IPS DF 6.9 (cell line): ENCODE results near the gene ITGAX.
"Not testable (repeated sequence)": the region's sequence is repeated elsewhere in the genome, so short reads cannot be mapped to it uniquely, and the experiment has no call there.

Experiments
- DNase-seq: peaks from one replicate; pipeline ENCODE4 v3.0.0-alpha.2; 2013; ENCODE audit warnings: low read depth, low spot score
- H3K27ac ChIP-seq: one replicate; pipeline ENCODE4 v1.5.1; 2013; ENCODE audit warnings: low read length, control low read depth
- H3K27me3 ChIP-seq: 2 replicates; pipeline ENCODE4 v1.6.1; 2013; ENCODE audit warnings: mild to moderate bottlenecking, low read length; ENCODE audit not compliant: control insufficient read depth, insufficient read depth
- H3K36me3 ChIP-seq: 2 replicates; pipeline ENCODE4 v1.6.1; 2013; ENCODE audit warnings: low read length; ENCODE audit not compliant: control insufficient read depth, insufficient read depth
- H3K4me1 ChIP-seq: 2 replicates; pipeline ENCODE4 v1.6.1; 2013; ENCODE audit warnings: low read length; ENCODE audit not compliant: control insufficient read depth, insufficient read depth
- H3K4me3 ChIP-seq: 2 replicates; pipeline ENCODE4 v1.5.1; 2013; ENCODE audit warnings: mild to moderate bottlenecking, low read length
- H3K9me3 ChIP-seq: 2 replicates; pipeline ENCODE4 v1.6.1; 2013; ENCODE audit warnings: low read length, inconsistent platforms; ENCODE audit not compliant: control insufficient read depth, insufficient read depth
- WGBS: extraction: QIAGEN DNeasy Blood & Tissue Kit; methylation state at CpG from one replicate; pipeline ENCODE4 v1.1.7; 2013; ENCODE audit warnings: mixed read lengths, missing lambda C conversion rate; ENCODE audit not compliant: insufficient read length, insufficient coverage; 5-methylcytosine and 5-hydroxymethylcytosine counted together

The ITGAX gene

GRCh38 chr16:31354394-31355291, at the start of gene ITGAX:
ITGAX (plus strand) TSS chr16:31355176; CDS start chr16:31355255, 79 bp downstream.
- no peak within 1 kb of the TSS for H3K4me3 ChIP-seq
- no peaks in the 10 kb centered on the region for H3K9me3 ChIP-seq
- H3K36me3 ChIP-seq: no peaks in the 10 kb centered on the region
- no CpG with 5 or more reads among the region's 10 CpGs for WGBS
- no peak within 1 kb of the TSS for H3K27ac ChIP-seq
- no peak for DNase-seq
- no peaks in the 10 kb centered on the region for H3K27me3 ChIP-seq
- H3K4me1 ChIP-seq: no peaks in the 10 kb centered on the region

- no peak for DNase-seq
- no peaks in the 10 kb centered on the region for H3K4me1 ChIP-seq
- H3K27ac ChIP-seq: no peak overlapping the region
- no peaks in the 10 kb centered on the region for H3K36me3 ChIP-seq
- H3K27me3 ChIP-seq: no peaks in the 10 kb centered on the region
- H3K9me3 ChIP-seq: no peaks in the 10 kb centered on the region
- H3K4me3 ChIP-seq: no peak overlapping the region
Measured at GRCh38 chr16:31305219-31305618, 49.8 kb upstream of the ITGAX start.

- H3K36me3 ChIP-seq, H3K27ac ChIP-seq, H3K9me3 ChIP-seq, H3K4me1 ChIP-seq, DNase-seq, H3K4me3 ChIP-seq, H3K27me3 ChIP-seq: not testable (repeated sequence)
- WGBS: no CpG with 5 or more reads among the region's 3 CpGs
Measured at GRCh38 chr16:31308381-31308780, 46.6 kb upstream of the ITGAX start.

GRCh38 chr16:31322500-31322899, 32.5 kb upstream of the ITGAX start:
- DNase-seq: no peak
- H3K9me3 ChIP-seq: no peaks in the 10 kb centered on the region; the same call in 1 of the 2 replicates
- no CpG with 5 or more reads among the region's 1 CpG for WGBS
- H3K36me3 ChIP-seq: no peaks in the 10 kb centered on the region
- no peak overlapping the region for H3K27ac ChIP-seq
- H3K4me3 ChIP-seq: no peak overlapping the region
- H3K4me1 ChIP-seq: no peaks in the 10 kb centered on the region
- H3K27me3 ChIP-seq: no peaks in the 10 kb centered on the region

- H3K4me3 ChIP-seq: no peak overlapping the region
- DNase-seq: no peak
- H3K4me1 ChIP-seq: no peaks in the 10 kb centered on the region
- H3K27me3 ChIP-seq: no peaks in the 10 kb centered on the region
- no peaks in the 10 kb centered on the region; the same call in 1 of the 2 replicates for H3K9me3 ChIP-seq
- no peak overlapping the region for H3K27ac ChIP-seq
- H3K36me3 ChIP-seq: no peaks in the 10 kb centered on the region
- WGBS: no CpG with 5 or more reads among the region's 10 CpGs
Measured at GRCh38 chr16:31323959-31324629, 30.9 kb upstream of the ITGAX start.

- Histone ChIP-seq H3K4me1 (no peaks in the 10 kb centered on the region), H3K4me3 (no peak overlapping the region), H3K36me3 (no peaks in the 10 kb centered on the region), H3K9me3 (no peaks in the 10 kb centered on the region; the same call in 1 of the 2 replicates), H3K27me3 (no peaks in the 10 kb centered on the region; the same call in 1 of the 2 replicates), H3K27ac (no peak overlapping the region)
- DNase-seq: no peak
- WGBS: no CpG with 5 or more reads among the region's 16 CpGs
Measured at GRCh38 chr16:31325171-31325570, 29.8 kb upstream of the ITGAX start.

GRCh38 chr16:31327646-31328225, 27.2 kb upstream of the ITGAX start:
- Histone ChIP-seq H3K4me3 (no peak overlapping the region), H3K4me1 (peaks cover 1% of the 10 kb centered on the region; the same call in 1 of the 2 replicates), H3K9me3 (no peaks in the 10 kb centered on the region), H3K36me3 (no peaks in the 10 kb centered on the region), H3K27me3 (peaks cover 9% of the 10 kb centered on the region; the same call in 1 of the 2 replicates), H3K27ac (no peak overlapping the region)
- DNase-seq: no peak
- no CpG with 5 or more reads among the region's 10 CpGs for WGBS

- peaks cover 1% of the 10 kb centered on the region; the same call in 1 of the 2 replicates for H3K4me1 ChIP-seq
- no peak for DNase-seq
- peaks cover 9% of the 10 kb centered on the region; the same call in 1 of the 2 replicates for H3K27me3 ChIP-seq
- no peaks in the 10 kb centered on the region for H3K9me3 ChIP-seq
- H3K4me3 ChIP-seq: no peak overlapping the region
- no peak overlapping the region for H3K27ac ChIP-seq
- H3K36me3 ChIP-seq: no peaks in the 10 kb centered on the region
- WGBS: no CpG with 5 or more reads among the region's 12 CpGs
Measured at GRCh38 chr16:31328322-31329052, 26.5 kb upstream of the ITGAX start.

GRCh38 chr16:31329671-31330552, 25.1 kb upstream of the ITGAX start:
- WGBS: no CpG with 5 or more reads among the region's 39 CpGs
- no peaks in the 10 kb centered on the region for H3K9me3 ChIP-seq
- peaks cover 9% of the 10 kb centered on the region; the same call in 1 of the 2 replicates for H3K27me3 ChIP-seq
- H3K27ac ChIP-seq: no peak overlapping the region
- no peak overlapping the region for H3K4me3 ChIP-seq
- DNase-seq: no peak
- H3K4me1 ChIP-seq: peaks cover 1% of the 10 kb centered on the region; the same call in 1 of the 2 replicates
- H3K36me3 ChIP-seq: no peaks in the 10 kb centered on the region
